ENCODE data around the gene ANKRD11.
"Not testable (repeated sequence)": the region's sequence is repeated elsewhere in the genome, so short reads cannot be mapped to it uniquely, and the experiment has no call there.

ANKRD11 gene

DNA sequence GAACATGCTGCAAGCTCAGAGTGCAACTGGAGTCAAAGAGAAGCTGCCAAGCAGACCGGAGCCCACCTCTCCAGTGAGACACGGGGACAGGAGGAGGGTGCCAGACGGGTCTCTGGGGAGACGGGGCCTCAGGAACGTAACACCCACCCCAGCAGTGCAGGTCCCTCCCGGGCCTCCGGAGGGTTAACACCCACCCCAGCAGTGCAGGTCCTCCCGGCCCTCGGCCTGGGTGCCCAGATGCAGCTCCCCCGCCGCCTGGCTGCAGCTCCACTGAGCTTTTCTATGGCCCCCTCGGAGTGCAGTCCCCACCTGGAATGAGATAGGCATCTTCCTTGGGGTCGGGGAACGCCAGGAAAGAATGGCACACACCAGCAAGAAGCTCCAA lies 182.9 kb downstream of the ANKRD11 start:
- Histone ChIP-seq H3F3A (ENCODE audit: control insufficient read depth, insufficient read depth) (peaks cover 8% of the 10 kb centered on the region), H3K9me2 (replicated peaks; ENCODE audit: control insufficient read depth, low read length) (no peaks in the 10 kb centered on the region), H4K20me1 (ENCODE audit: control insufficient read depth, insufficient read depth, low read depth, low read length) (peaks cover 24% of the 10 kb centered on the region; the same call in 1 of the 2 replicates), H3K79me2 (ENCODE audit: control insufficient read depth, low read length) (peaks cover 85% of the 10 kb centered on the region), H3K4me3 (ENCODE audit: low read length) (no peak overlapping the region), H3K27ac (ENCODE audit: low read depth, low read length) (no peak overlapping the region), H3K9me3 (ENCODE audit: control insufficient read depth, insufficient read depth, low read length) (no peaks in the 10 kb centered on the region), H3K4me2 (ENCODE audit: low read length) (no peak overlapping the region), H3K36me3 (ENCODE audit: control insufficient read depth, low read length) (peaks cover 58% of the 10 kb centered on the region), H3K4me1 (ENCODE audit: control insufficient read depth, low read length) (peaks cover 18% of the 10 kb centered on the region), H3K27me3 (ENCODE audit: control insufficient read depth, low read length) (no peaks in the 10 kb centered on the region)
- TF ChIP-seq EZH2phosphoT487 (IDR thresholded peaks at IDR 0.05; ENCODE audit: borderline replicate concordance, low read length): no peak
- TF ChIP-seq, protein P1, sequence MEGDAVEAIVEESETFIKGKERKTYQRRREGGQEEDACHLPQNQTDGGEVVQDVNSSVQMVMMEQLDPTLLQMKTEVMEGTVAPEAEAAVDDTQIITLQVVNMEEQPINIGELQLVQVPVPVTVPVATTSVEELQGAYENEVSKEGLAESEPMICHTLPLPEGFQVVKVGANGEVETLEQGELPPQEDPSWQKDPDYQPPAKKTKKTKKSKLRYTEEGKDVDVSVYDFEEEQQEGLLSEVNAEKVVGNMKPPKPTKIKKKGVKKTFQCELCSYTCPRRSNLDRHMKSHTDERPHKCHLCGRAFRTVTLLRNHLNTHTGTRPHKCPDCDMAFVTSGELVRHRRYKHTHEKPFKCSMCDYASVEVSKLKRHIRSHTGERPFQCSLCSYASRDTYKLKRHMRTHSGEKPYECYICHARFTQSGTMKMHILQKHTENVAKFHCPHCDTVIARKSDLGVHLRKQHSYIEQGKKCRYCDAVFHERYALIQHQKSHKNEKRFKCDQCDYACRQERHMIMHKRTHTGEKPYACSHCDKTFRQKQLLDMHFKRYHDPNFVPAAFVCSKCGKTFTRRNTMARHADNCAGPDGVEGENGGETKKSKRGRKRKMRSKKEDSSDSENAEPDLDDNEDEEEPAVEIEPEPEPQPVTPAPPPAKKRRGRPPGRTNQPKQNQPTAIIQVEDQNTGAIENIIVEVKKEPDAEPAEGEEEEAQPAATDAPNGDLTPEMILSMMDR (IDR thresholded peaks at IDR 0.05; ENCODE audit: low read depth, low read length, poor library complexity, severe bottlenecking): no peak

DNA sequence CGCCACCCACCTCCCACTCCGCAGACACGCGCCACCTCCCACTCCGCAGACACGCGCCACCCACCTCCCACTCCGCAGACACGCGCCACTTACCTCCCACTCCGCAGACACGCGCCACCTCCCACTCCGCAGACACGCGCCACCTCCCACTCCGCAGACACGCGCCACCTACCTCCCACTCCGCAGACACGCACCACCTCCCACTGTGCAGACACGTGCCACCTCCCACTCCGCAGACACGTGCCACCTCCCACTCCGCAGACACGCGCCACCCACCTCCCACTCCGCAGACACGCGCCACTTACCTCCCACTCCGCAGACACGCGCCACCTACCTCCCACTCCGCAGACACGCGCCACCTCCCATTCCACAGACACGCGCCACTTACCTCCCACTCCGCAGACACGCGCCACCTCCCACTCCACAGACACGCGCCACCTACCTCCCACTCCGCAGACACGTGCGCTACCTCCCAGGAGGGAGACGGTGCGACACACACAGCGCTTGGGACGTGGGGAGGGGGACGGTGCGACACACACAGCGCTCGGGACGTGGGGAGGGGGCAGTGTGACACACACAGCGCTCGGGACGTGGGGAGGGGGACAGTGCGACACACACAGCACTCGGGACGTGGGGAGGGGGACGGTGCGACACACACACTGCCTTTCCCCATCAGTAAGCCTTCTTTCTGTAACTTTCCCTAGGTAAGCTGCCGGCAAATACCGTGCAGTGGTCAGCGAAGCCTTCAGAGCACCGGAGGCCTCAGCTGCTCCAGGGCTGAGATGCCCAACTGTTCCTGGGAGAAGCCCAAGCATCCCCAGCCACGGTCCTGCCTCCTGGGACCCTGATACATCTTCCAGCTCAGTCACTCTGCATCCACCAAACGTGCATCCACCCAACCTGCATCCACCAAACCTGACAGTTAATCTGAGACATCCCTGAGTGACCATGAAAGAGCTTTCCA lies 183.6 kb downstream of the ANKRD11 start:
- not testable (repeated sequence) for H3K9me3 ChIP-seq (ENCODE audit: control insufficient read depth, insufficient read depth, low read length); H3K9me2 ChIP-seq (replicated peaks; ENCODE audit: control insufficient read depth, low read length); H3F3A ChIP-seq (ENCODE audit: control insufficient read depth, insufficient read depth); H3K4me3 ChIP-seq (ENCODE audit: low read length); H3K4me2 ChIP-seq (ENCODE audit: low read length); H3K27ac ChIP-seq (ENCODE audit: low read depth, low read length); H3K27me3 ChIP-seq (ENCODE audit: control insufficient read depth, low read length)
- Histone ChIP-seq H3K79me2 (ENCODE audit: control insufficient read depth, low read length) (peaks cover 85% of the 10 kb centered on the region), H3K4me1 (ENCODE audit: control insufficient read depth, low read length) (peaks cover 18% of the 10 kb centered on the region), H4K20me1 (ENCODE audit: control insufficient read depth, insufficient read depth, low read depth, low read length) (peaks cover 24% of the 10 kb centered on the region; the same call in 1 of the 2 replicates), H3K36me3 (ENCODE audit: control insufficient read depth, low read length) (peaks cover 53% of the 10 kb centered on the region)

DNA sequence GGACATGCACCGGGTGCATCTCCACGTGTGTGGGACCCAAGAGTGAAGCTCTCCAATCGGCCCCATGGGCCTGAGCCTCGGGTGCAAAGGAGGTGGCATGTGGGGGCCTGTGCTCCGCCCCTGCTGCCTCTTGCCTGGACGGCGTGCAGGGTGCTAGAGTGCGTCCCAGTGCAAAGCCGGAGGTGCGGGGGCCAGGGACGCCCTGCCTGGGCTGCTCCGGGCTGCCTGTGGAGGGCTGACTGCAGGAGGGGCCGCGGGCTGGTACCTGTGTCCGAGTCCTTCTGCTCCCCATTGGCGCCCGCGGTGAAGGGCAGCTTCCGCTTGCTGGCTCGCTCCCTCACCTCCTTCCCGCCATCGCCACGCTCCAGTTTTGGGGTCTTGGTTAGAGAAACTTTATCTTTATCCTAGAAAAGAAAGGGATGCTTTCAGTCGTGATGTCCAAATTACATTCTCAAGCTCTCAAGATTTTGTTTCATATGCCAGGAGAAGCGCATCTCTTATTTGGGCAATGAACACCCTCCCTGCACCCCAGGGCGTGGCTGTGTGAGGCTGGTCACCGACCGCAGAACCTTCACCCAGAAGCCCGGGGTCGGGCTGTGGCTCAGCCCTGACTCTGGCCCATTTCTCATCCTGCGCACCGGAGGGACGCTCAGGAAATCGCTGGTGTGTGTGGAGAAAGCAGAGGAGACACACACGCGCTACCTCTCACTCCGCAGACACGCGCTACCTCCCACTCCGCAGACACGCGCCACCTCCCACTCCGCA lies 185.2 kb downstream of the ANKRD11 start:
- Histone ChIP-seq H3K4me3 (ENCODE audit: low read length) (no peak overlapping the region), H3K9me2 (replicated peaks; ENCODE audit: control insufficient read depth, low read length) (no peaks in the 10 kb centered on the region), H3F3A (ENCODE audit: control insufficient read depth, insufficient read depth) (no peaks in the 10 kb centered on the region), H3K79me2 (ENCODE audit: control insufficient read depth, low read length) (peaks cover 81% of the 10 kb centered on the region), H4K20me1 (ENCODE audit: control insufficient read depth, insufficient read depth, low read depth, low read length) (peaks cover 24% of the 10 kb centered on the region; the same call in 1 of the 2 replicates), H3K36me3 (ENCODE audit: control insufficient read depth, low read length) (peaks cover 46% of the 10 kb centered on the region), H3K4me2 (ENCODE audit: low read length) (no peak overlapping the region), H3K27ac (ENCODE audit: low read depth, low read length) (no peak overlapping the region), H3K4me1 (ENCODE audit: control insufficient read depth, low read length) (peaks cover 18% of the 10 kb centered on the region), H3K9me3 (ENCODE audit: control insufficient read depth, insufficient read depth, low read length) (no peaks in the 10 kb centered on the region), H3K27me3 (ENCODE audit: control insufficient read depth, low read length) (no peaks in the 10 kb centered on the region)
- no peak for TF ChIP-seq EZH2phosphoT487 (IDR thresholded peaks at IDR 0.05; ENCODE audit: borderline replicate concordance, low read length)
- TF ChIP-seq, protein P1 (IDR thresholded peaks at IDR 0.05; ENCODE audit: low read depth, low read length, poor library complexity, severe bottlenecking): no peak

All from DOHH2 (cell line).